HG02973 (cell line): Measurements from ENCODE around the gene CCR6.
"Not testable (repeated sequence)": the region's sequence is repeated elsewhere in the genome, so short reads cannot be mapped to it uniquely, and the experiment has no call there.

Experiments used
- ATAC-seq: cut with Tn5 transposase; IDR thresholded peaks from one replicate; pipeline ENCODE4 v1.9.1; 2021; ENCODE audit warnings: moderate library complexity; ENCODE audit not compliant: unreplicated experiment

CCR6 gene

GRCh38 chr6:167122827-167123657 is at the start of gene CCR6:
TSS of gene CCR6 (plus strand) at chr6:167123096. CDS start at chr6:167136135, 13,039 bp downstream.
- no peak for ATAC-seq

DNA sequence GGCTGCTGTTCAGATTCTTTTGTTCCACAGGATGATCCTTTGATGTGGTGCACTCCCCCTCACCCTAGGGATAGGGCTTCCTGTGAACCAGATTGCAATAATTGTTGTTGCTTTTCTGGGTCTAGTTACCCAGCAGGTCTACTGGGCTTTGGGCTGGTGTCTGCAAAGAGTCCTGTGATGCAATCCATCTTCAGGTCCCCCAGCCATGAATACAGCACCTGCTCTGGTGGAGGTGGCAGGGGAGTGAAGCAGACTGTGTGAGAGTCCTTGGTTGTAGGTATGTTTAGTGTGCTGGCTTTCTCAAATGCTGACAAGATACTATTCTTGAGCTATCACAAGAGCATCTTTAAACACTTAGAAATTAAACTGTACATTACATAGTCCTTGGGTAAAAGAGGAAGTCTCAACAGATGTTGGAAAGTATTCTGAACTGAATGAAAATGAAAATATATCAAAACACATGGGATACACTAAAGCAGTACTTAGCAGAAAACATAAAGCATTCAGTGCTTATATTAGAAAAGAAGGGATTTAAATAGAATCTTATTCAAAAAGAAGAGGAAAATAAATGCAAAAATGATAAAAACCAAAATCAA is 49.1 kb upstream of the CCR6 start:
- ATAC-seq, result no peak

GRCh38 chr6:167077241-167077932 is 45.5 kb upstream of the CCR6 start:
- no peak for ATAC-seq

GRCh38 chr6:167078745-167079144 is 44.2 kb upstream of the CCR6 start:
- no peak for ATAC-seq

DNA sequence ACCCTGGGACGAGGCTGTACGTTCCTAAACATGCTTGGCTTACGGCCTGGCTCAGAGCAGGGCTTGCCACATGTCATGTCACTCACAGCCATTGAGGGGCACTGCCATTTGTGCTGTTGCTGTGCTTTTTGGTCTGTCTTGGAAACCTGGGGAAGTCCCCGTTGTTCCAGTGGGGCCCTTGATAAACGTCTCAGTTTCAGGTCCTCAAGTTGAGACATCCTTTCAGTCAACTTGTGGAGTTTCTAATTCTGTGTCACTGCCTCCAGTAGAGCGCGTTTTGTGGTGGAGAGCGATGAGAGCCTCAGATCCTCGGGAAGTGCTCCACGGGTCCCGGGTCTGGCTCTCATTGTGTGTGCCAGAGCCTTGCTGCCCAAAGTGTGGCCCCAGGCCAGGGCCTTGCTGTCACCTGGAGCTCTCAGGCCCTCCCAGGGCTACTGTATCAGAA is 43.0 kb upstream of the CCR6 start:
- ATAC-seq, result peak; percentile 99

DNA sequence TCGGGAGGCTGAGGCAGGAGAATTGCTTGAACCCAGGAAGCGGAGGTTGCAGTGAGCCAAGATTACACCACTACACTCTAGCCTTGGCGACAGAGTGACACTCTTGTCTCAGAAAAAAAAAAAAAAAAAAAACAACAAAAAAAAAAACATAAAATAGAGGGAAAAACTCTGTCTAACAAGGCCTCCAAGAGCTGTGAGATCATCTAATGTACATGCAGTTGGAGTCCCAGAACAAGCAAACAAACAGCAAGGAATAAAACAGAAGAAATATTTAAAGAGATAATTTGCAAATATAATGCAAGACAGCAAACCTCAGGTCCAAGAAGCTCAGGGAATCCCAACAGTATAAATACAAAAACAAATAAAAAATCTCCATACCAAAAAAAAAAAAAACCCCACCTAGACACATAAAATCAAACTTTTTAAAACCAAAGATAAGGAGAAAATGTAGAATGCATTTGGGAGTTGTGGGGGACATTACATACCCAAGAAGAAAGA is 35.0 kb upstream of the CCR6 start:
- ATAC-seq, result no peak

- not testable (repeated sequence) for ATAC-seq
Observed at GRCh38 chr6:167088741-167089140, 34.2 kb upstream of the CCR6 start.

DNA sequence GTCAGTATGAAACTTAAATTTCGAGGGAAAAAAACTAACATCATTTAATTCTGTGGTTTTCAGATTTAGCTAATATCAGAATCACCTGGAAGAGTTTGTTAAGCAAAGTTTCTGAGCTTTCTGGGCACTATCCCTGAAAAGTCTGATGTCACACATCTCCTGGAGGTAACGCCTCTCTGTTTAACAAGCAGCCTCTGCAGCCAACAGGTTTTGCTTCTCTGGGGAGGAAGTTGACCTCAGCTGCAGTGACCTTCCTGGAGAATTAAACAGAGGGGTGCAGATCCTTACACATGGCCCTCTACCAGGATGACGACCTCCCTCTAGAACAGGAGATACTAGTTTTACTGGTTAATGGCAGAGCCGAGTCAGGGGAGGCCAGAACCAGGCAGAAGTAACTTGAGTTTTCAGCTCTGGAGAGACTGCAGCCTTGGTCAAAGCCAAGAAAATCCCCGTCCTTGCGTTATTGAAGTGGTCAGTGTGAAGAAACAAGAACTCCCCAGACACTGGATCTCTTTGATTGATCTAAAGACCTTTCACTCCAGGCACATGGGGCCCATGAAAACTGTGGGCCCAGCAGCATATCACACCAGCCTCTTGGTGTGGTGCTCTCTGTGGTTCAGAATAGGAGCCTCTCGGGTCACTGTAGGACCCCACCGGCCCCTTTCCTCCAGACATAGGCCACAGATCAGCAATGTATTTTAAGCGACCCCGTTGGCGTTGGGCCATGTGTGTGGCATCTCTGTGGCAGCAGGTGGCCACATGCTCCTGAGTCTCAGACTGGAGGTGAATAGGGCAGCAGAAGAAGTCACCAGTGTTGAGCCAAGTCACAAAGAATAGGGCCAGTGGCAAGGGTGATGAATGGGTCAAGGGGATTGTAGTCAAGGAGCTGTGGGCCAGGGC is 33.4 kb upstream of the CCR6 start:
- no peak for ATAC-seq

DNA sequence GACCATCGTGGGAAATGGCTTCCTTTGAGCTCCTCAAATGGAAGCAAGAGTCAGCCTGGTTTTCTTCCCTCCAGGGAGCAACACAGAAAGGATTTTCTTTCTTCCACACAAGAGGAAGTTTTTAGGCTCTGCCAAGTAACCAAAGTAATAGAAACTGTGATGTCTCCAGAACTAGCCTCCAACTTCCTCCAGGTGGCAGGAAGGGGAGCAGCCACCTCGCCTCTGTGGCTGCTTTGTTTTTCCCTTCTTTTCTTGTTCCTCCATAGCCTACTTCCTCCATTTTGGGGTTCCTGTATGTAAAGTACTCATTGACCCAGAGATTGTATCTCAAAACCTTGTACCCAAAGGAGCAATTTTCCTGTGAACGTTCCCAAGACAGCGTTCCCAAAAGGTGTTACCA is 32.7 kb upstream of the CCR6 start:
- no peak for ATAC-seq

GRCh38 chr6:167091026-167091804 is 31.7 kb upstream of the CCR6 start:
- ATAC-seq, result no peak

GRCh38 chr6:167091805-167092107 is 31.1 kb upstream of the CCR6 start:
- no peak for ATAC-seq

- no peak for ATAC-seq
Observed at GRCh38 chr6:167092672-167093339, 30.1 kb upstream of the CCR6 start.

- no peak for ATAC-seq
Observed at GRCh38 chr6:167093406-167093921, 29.4 kb upstream of the CCR6 start.

GRCh38 chr6:167093922-167094432 is 28.9 kb upstream of the CCR6 start:
- ATAC-seq, result peak; percentile 38

DNA sequence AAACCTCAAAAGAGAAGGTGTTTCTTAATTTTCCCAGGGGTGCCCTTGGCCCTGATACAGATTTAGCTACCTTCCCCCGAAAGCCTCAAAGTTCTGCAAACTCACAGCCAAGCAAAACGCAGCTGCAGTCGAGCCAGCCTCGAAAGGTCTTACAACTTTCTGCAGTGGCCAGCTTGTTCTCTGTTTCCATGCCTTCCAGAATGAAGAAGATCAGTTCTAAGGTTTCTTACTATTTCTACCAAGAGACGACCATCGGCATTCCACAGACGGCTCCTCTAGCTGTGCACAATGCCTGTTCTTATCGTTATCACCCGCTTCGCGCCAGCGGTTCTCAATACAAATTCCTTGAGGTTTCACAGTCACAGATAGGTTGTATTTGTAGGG is 28.5 kb upstream of the CCR6 start:
- ATAC-seq, result peak; percentile 4

- ATAC-seq, result peak; percentile 45
Observed at GRCh38 chr6:167094820-167095637, 27.9 kb upstream of the CCR6 start.

DNA sequence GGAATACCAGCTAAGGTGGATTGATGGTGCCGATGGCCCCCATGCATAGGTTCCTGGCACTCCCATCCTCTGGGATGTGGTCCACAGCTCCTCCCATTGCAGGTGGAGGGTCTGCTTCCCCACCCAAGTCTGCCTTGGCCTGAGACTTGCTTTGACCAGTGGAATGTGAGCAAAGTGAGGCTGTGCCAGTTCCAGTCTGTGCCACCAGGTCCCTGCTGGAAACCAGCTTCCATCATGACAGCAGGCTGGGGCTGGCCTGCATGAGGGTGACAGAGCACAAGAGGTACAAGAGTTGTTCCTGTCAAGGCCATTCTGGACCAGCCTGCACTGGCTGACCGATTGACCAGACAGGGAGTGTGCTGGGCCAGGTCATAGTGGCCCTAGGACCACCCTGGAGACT is 27.0 kb upstream of the CCR6 start:
- ATAC-seq, result no peak

DNA sequence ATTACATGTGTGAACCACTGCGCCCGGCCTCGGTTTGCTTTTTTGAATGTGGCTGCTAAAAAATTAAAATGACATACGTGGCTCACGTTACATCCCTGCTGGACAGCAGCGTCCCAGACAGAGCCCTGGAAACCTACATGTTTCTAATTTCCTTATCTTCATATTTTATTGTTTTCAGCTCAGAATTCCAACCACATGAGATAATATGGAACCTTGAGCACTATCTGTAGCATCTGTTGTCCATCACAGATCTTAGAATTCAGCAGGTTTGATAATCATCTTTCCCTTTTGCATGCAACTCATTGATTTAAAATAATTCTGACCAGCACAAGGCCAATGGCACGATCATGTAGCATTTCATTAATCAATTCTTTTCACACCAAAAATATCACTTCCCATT is 25.9 kb upstream of the CCR6 start:
- ATAC-seq, result no peak
